Endothelial cell of umbilical vein (primary cell): ENCODE data around the gene ARG1.

Experiments used
- CTCF ChIP-seq, 2 donors: IDR thresholded peaks; 1 replicate in 1 of 2; 2 replicates in 1 of 2; pipeline ENCODE4 v1.5.1; 2011; ENCODE audit warnings: low read length in 2 of 2, mild to moderate bottlenecking in 2 of 2, moderate library complexity in 2 of 2, control low read depth in 1 of 2, inconsistent platforms in 1 of 2, low read depth in 1 of 2; ENCODE audit not compliant: insufficient read depth in 1 of 2; ENCODE audit errors: extremely low read depth in 1 of 2
- GATA2 ChIP-seq: IDR thresholded peaks from 2 replicates; pipeline ENCODE4 v1.7.0; 2011; ENCODE audit warnings: low read depth, mild to moderate bottlenecking, moderate library complexity, mixed read lengths, low read length; ENCODE audit not compliant: insufficient read length, insufficient read depth
- MAX ChIP-seq: IDR thresholded peaks from 2 replicates; pipeline ENCODE4 v1.6.1; 2011; ENCODE audit not compliant: insufficient read depth, insufficient read length
- POLR2A ChIP-seq: IDR thresholded peaks from 2 replicates; pipeline ENCODE4 v1.6.1; 2012; ENCODE audit warnings: low read depth, mild to moderate bottlenecking, control low read depth, low read length
- POLR2AphosphoS5 ChIP-seq: IDR thresholded peaks from 2 replicates; pipeline ENCODE4 v1.6.1; 2012; ENCODE audit warnings: low read depth, mild to moderate bottlenecking, control low read depth, low read length, moderate library complexity; ENCODE audit not compliant: insufficient read depth

GRCh38 chr6:131594074-131594473 lies 21.0 kb downstream of the ARG1 start:
- TF ChIP-seq CTCF (IDR thresholded peaks at IDR 0.05; ENCODE audit: extremely low read depth in 1 of 2, insufficient read depth in 1 of 2, low read depth in 1 of 2, low read length in 2 of 2) (no peak), POLR2AphosphoS5 (no peak), MAX (no peak), GATA2 (no peak), POLR2A (no peak)
